Measurements from ENCODE around the gene KLHL3. TPM values are rescaled to one million over a fixed set of nuclear protein-coding genes. Genes with fewer than 3 reads are reported as not detected.
A peak's percentile ranks its signal among the peaks of the same experiment; 100 is the strongest.

Gene KLHL3
- total RNA-seq, 2 experiments from 2014 or later, result 24.1 to 27.1 TPM

DNA sequence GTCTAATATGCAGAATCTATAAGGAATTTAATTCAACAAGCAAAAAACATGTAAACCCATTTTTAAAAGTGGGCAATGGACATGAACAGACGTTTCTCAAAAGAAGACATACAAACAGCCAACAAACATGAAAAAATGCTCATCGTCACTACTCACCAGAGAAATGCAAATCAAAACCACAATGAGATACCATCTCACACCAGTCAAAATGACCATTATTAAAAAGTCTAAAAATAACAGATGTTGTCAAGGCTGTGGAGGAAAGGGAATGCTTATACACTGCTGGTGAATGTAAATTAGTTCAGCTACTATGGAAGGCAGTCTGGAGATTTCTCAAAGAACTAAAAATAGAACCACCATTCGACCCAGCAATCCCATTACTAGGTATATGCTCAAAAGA is 3.1 kb upstream of the KLHL3 start:
- Mint-ChIP-seq H3K27me3 (no peaks in the 10 kb centered on the region), H3K4me1 (peaks cover 19% of the 10 kb centered on the region), H3K9me3 (peaks cover 7% of the 10 kb centered on the region), H3K36me3 (ENCODE audit: low read depth) (peaks cover 14% of the 10 kb centered on the region), H3K4me3 (no peak overlapping the region), H3K27ac (no peak overlapping the region)
- POLR2A ChIA-PET, result no interaction called here
- DNase-seq, result no peak
- CTCF ChIA-PET, result interaction anchor here (2.8 to 8.7 kb wide), 2 partner anchors 13 to 80 kb away, joined by 11 to 52 read pairs; no protein-coding TSS in a partner anchor

DNA sequence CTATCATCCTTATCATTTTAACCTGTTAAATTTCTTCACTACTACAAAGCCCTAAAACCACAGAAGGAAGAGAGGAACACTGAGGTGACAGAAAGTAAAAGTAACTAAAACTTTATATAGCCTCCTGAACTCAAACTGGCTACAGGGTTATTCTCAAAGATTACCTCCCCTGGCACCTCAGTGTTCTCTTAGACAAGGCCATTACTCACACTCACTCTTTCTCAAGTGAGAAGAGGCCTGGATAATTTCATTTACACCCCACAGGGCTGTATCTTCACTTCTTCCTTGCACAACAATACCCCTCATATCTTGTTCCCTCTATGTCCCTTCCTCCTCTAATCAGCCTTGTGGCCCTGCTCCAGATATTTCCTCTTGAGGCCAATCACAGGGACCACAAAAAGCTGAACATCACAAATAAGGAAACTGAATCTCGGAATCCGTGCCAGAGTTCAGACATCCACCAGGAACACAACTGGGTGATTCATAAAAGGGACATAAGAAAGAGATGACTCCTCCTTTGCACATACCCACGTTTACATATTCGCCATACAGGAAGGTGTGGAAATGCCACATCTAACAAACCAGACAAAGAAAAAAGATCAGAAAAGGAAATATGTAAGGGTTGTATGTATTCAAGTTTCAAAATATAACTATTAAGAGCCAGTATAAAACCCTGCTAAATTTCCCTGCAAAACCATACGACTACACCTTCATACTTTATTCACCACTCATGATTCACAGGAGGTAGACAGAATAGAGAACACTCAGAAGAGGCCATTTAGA is 1.7 kb upstream of the KLHL3 start:
- Mint-ChIP-seq H3K9me3 (peaks cover 7% of the 10 kb centered on the region), H3K4me3 (no peak overlapping the region), H3K36me3 (ENCODE audit: low read depth) (peaks cover 18% of the 10 kb centered on the region), H3K4me1 (peaks cover 22% of the 10 kb centered on the region), H3K27me3 (no peaks in the 10 kb centered on the region), H3K27ac (no peak overlapping the region)
- POLR2A ChIA-PET, result no interaction called here
- CTCF ChIA-PET, result interaction anchor here (2.2 to 8.7 kb wide), 2 partner anchors 16 to 78 kb away, joined by 7 to 52 read pairs; partner anchors contain the start of gene HNRNPA0
- peak; percentile 45 for DNase-seq

DNA sequence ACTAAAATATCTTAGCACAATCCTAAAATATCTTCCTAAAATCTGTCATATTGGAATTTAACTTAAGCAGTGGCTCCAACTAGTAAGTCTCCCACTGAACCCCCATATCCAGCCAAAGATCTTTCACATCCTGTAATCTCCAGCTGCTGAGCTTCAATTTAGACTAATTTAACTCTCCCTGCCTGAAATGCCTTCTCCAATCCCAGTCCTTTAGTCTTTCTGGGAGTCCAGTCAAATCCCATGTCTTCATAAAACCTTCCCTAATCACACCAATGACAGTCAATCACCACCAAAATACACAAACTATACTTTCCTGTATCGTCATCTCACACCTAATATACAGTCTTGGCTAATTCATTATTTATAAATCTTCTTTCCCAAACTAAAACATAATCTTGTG is 607 bp upstream of the KLHL3 start:
- H3K27ac Mint-ChIP-seq, result no peak overlapping the region
- H3K36me3 Mint-ChIP-seq (ENCODE audit: low read depth), result peaks cover 25% of the 10 kb centered on the region
- peaks cover 7% of the 10 kb centered on the region for H3K9me3 Mint-ChIP-seq
- POLR2A ChIA-PET, result interaction anchor here (0.5 kb wide), 1 partner anchor 71 kb away, joined by 4 read pairs; no protein-coding TSS in a partner anchor
- no peak overlapping the region for H3K4me3 Mint-ChIP-seq
- peaks cover 31% of the 10 kb centered on the region for H3K4me1 Mint-ChIP-seq
- no peaks in the 10 kb centered on the region for H3K27me3 Mint-ChIP-seq
- no peak for DNase-seq
- CTCF ChIA-PET, result interaction anchor here (1.0 to 8.7 kb wide), 4 partner anchors 10 to 77 kb away, joined by 3 to 52 read pairs (median 6); partner anchors contain the start of gene HNRNPA0

DNA sequence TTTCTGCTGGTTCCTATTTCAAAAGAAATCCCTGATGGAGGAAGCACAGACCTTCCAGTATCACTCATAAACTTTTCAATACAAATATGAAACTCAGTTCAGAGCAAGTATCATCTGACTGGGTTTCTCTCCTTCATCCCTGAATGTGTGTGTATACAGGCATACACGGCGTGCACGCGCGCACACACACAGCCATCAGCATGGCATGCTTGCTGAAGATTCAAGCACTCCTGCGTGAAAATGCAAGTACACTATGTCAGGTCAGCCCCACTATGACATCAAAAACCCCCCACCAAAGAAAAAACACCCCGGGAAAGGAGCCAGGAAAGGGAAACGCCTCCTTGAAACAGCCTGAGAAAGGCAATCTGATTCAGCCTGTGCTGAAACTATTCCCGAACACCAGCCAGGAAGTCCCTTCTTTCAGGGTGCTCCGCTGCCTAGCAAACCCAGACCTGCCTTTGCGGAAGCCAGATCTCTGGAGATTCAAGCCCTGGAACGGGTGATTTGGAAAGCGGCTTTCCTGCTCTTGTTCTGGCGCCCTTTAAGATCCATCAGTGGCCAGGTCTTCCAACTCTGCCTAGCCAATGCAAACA is 831 bp downstream of the KLHL3 start:
- H3K9me3 Mint-ChIP-seq, result peaks cover 7% of the 10 kb centered on the region
- no peak overlapping the region for H3K4me3 Mint-ChIP-seq
- ChIA-PET POLR2A (interaction anchor here (1.0 kb wide), 1 partner anchor 18 kb away, joined by 4 read pairs; no protein-coding TSS in a partner anchor), CTCF (interaction anchor here (0.6 to 2.2 kb wide), 5 partner anchors 8 to 75 kb away, joined by 3 to 7 read pairs (median 4); partner anchors contain the start of gene HNRNPA0)
- peak; percentile 33 for DNase-seq
- H3K27me3 Mint-ChIP-seq, result no peaks in the 10 kb centered on the region
- peaks cover 39% of the 10 kb centered on the region for H3K4me1 Mint-ChIP-seq
- H3K27ac Mint-ChIP-seq, result no peak overlapping the region
- peaks cover 35% of the 10 kb centered on the region for H3K36me3 Mint-ChIP-seq (ENCODE audit: low read depth)

DNA sequence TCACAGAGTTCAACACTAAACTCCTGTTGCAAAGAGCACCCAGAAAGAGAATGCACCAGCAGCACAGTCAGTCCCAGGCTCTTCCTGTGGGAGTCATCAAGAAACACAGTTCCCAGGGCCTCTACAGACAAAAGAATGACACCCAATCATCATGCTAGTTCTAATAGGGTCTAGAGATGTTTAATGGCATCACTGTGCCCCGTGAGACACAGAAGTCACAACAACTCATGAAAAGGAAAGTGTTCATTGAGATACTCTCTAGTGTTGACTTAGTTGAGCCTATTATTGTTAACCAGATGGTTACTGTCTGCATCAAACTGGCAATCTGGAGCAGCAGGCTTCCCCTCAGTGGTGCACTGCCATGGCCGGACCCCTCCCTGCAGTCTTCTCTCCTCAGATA is 1.6 kb downstream of the KLHL3 start:
- DNase-seq, result no peak
- Mint-ChIP-seq H3K27ac (no peak overlapping the region), H3K27me3 (no peaks in the 10 kb centered on the region), H3K36me3 (ENCODE audit: low read depth) (peaks cover 29% of the 10 kb centered on the region), H3K4me3 (no peak overlapping the region), H3K4me1 (peaks cover 33% of the 10 kb centered on the region), H3K9me3 (peaks cover 5% of the 10 kb centered on the region)
- ChIA-PET POLR2A (no interaction called here), CTCF (interaction anchor here (1.6 kb wide), 1 partner anchor 41 kb away, joined by 4 read pairs; no protein-coding TSS in a partner anchor)

DNA sequence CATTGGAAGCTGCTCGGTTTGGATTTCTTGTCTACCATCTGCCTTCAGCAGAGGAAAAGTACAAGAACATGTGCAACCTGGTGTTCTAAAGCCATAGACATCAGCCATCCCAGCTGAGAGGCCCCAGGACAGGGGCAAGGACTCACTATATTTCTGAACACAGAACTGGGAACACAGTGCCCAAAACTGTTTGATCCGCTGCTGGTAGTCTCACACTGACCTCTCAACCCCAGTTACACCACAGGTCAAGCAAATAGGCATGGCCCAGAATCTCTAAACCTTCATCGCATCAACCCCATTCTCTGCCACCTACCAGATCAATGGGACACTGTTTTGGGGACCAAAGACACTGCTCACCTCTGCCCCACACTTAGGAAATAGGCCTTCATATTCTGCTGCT is 2.0 kb downstream of the KLHL3 start:
- ChIA-PET POLR2A (no interaction called here), CTCF (interaction anchor here (0.8 to 1.2 kb wide), 4 partner anchors 12 to 86 kb away, joined by 3 to 5 read pairs (median 4); no protein-coding TSS in a partner anchor)
- DNase-seq, result no peak
- Mint-ChIP-seq H3K9me3 (peaks cover 4% of the 10 kb centered on the region), H3K27ac (no peak overlapping the region), H3K4me1 (peaks cover 30% of the 10 kb centered on the region), H3K4me3 (no peak overlapping the region), H3K27me3 (no peaks in the 10 kb centered on the region), H3K36me3 (ENCODE audit: low read depth) (peaks cover 29% of the 10 kb centered on the region)

DNA sequence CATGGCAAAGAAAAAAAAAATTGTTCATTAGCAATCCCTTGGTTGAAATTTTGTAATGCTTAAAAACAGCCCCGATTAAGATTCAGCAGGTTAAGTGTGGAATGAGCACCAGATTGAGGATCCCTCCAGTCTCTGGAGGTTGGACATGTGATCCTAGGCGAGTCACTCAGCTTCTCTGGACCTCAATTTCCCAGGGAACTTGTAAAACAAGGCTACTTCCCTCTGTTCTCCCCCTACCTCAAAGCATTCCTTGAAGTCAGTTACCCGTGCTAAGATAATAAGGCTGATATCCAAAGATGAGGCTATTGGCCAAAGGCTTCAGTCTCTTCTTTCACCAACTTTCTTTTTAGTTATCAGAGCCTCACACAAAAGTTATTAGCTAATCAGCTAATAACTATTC is 2.9 kb downstream of the KLHL3 start:
- Mint-ChIP-seq H3K4me1 (peaks cover 28% of the 10 kb centered on the region), H3K9me3 (peaks cover 2% of the 10 kb centered on the region), H3K27ac (no peak overlapping the region), H3K27me3 (no peaks in the 10 kb centered on the region), H3K4me3 (no peak overlapping the region), H3K36me3 (ENCODE audit: low read depth) (peaks cover 27% of the 10 kb centered on the region)
- POLR2A ChIA-PET, result no interaction called here
- CTCF ChIA-PET, result interaction anchor here (0.9 to 1.2 kb wide), 4 partner anchors 11 to 21 kb away, joined by 3 to 5 read pairs (median 4); no protein-coding TSS in a partner anchor
- DNase-seq, result no peak

DNA sequence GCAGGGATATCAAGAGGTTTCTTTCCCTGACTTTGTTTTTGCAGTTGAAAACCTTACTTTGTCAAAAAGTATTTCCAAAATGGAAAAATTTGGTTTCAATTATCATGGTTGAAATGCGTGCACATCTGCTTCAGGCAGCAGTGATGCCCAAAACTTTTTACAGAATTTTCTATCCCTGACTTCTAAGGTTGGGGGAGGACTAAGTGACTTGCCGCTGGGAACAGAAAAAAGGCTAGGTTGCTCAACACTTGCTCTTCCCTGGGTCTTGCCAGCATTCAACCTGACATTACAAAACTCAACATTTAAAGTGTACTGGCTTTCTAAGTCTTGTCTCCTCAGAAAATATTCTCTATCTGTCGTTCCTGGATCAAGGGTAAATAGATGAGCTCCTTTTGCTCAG is 4.7 kb downstream of the KLHL3 start:
- ChIA-PET POLR2A (no interaction called here), CTCF (no interaction called here)
- peaks cover 28% of the 10 kb centered on the region for H3K4me1 Mint-ChIP-seq
- no peak for DNase-seq
- no peaks in the 10 kb centered on the region for H3K27me3 Mint-ChIP-seq
- H3K4me3 Mint-ChIP-seq, result no peak overlapping the region
- no peaks in the 10 kb centered on the region for H3K9me3 Mint-ChIP-seq
- peaks cover 25% of the 10 kb centered on the region for H3K36me3 Mint-ChIP-seq (ENCODE audit: low read depth)
- no peak overlapping the region for H3K27ac Mint-ChIP-seq

DNA sequence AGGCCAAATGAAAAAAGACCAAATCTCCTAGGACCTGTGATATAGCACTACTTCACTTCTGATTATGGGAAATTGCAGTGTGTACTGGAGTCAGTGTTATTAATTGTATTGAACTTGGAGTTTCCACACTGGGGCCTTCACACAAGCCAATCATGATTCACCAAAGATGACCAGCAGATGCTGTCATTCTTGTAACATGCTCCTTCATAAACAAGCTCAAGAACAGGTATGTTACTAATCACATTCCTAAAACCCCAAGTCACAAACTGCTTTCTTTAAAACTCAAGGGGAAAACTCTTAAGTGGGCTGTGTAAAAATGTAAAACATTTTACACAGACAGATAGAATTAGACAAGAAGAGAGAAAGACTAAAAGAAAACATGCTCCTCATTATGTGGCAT is 5.6 kb downstream of the KLHL3 start:
- ChIA-PET CTCF (interaction anchor here (0.6 to 1.0 kb wide), 2 partner anchors 12 to 391 kb away, joined by 4 read pairs; no protein-coding TSS in a partner anchor), POLR2A (no interaction called here)
- Mint-ChIP-seq H3K9me3 (no peaks in the 10 kb centered on the region), H3K27me3 (no peaks in the 10 kb centered on the region), H3K4me3 (no peak overlapping the region), H3K4me1 (peaks cover 28% of the 10 kb centered on the region), H3K27ac (no peak overlapping the region), H3K36me3 (ENCODE audit: low read depth) (peaks cover 25% of the 10 kb centered on the region)
- DNase-seq, result no peak

GRCh38 chr5:137728048-137728447 is 7.8 kb downstream of the KLHL3 start:
- Mint-ChIP-seq H3K36me3 (ENCODE audit: low read depth) (peaks cover 22% of the 10 kb centered on the region), H3K4me1 (peaks cover 27% of the 10 kb centered on the region), H3K27ac (no peak overlapping the region), H3K4me3 (no peak overlapping the region), H3K9me3 (no peaks in the 10 kb centered on the region), H3K27me3 (no peaks in the 10 kb centered on the region)
- ChIA-PET POLR2A (no interaction called here), CTCF (interaction anchor here (0.9 kb wide), 1 partner anchor 11 kb away, joined by 3 read pairs; no protein-coding TSS in a partner anchor)
- DNase-seq, result no peak

GRCh38 chr5:137727623-137728022 is 8.3 kb downstream of the KLHL3 start:
- Mint-ChIP-seq H3K27me3 (no peaks in the 10 kb centered on the region), H3K4me3 (no peak overlapping the region), H3K9me3 (no peaks in the 10 kb centered on the region), H3K4me1 (peaks cover 22% of the 10 kb centered on the region), H3K27ac (no peak overlapping the region), H3K36me3 (ENCODE audit: low read depth) (peaks cover 19% of the 10 kb centered on the region)
- ChIA-PET CTCF (interaction anchor here (0.9 kb wide), 1 partner anchor 11 kb away, joined by 3 read pairs; no protein-coding TSS in a partner anchor), POLR2A (no interaction called here)
- no peak for DNase-seq

GRCh38 chr5:137724251-137724650 is 11.6 kb downstream of the KLHL3 start:
- H3K9me3 Mint-ChIP-seq, result peaks cover 4% of the 10 kb centered on the region
- H3K36me3 Mint-ChIP-seq (ENCODE audit: low read depth), result peaks cover 18% of the 10 kb centered on the region
- ChIA-PET CTCF (interaction anchor here (1.1 kb wide), 1 partner anchor 18 kb away, joined by 5 read pairs; no protein-coding TSS in a partner anchor), POLR2A (no interaction called here)
- no peak overlapping the region for H3K4me3 Mint-ChIP-seq
- H3K4me1 Mint-ChIP-seq, result peaks cover 10% of the 10 kb centered on the region
- no peaks in the 10 kb centered on the region for H3K27me3 Mint-ChIP-seq
- DNase-seq, result no peak
- H3K27ac Mint-ChIP-seq, result no peak overlapping the region

GRCh38 chr5:137718611-137719010 is 17.3 kb downstream of the KLHL3 start:
- H3K36me3 Mint-ChIP-seq (ENCODE audit: low read depth), result peaks cover 43% of the 10 kb centered on the region
- no peaks in the 10 kb centered on the region for H3K27me3 Mint-ChIP-seq
- no peak overlapping the region for H3K27ac Mint-ChIP-seq
- ChIA-PET POLR2A (no interaction called here), CTCF (interaction anchor here (0.8 to 2.9 kb wide), 3 partner anchors 22 to 56 kb away, joined by 3 to 12 read pairs (median 3); no protein-coding TSS in a partner anchor)
- no peak overlapping the region for H3K4me3 Mint-ChIP-seq
- peaks cover 7% of the 10 kb centered on the region for H3K9me3 Mint-ChIP-seq
- no peak for DNase-seq
- H3K4me1 Mint-ChIP-seq, result peaks cover 10% of the 10 kb centered on the region
